Common myeloid progenitor, CD34-positive (primary cell): ENCODE results near the gene HACD4.

ENCODE experiments used
- CTCF ChIA-PET: fragments of 350-600 bp; sonication (Branson Sonifier 250); formaldehyde crosslinking; loops from one replicate; lab custom pipeline; 2021; ENCODE audit warnings: antibody characterized with exemption; lab: Charles Lee
- POLR2A ChIA-PET: fragments of 350-600 bp; sonication (Branson Sonifier 250); formaldehyde crosslinking; loops from one replicate; lab custom pipeline; 2021; ENCODE audit warnings: antibody characterized with exemption; lab: Charles Lee
- DNase-seq, 3 donors: peaks; one replicate each; pipeline versions ENCODE4 v3.0.0 to v3.0.0-alpha.2; 2013
- H3K27ac ChIP-seq, 2 experiments: 1 replicate in 1 of 2; 2 replicates in 1 of 2; pipeline ENCODE4 v1.7.0; 2013; ENCODE audit warnings: inconsistent platforms in 2 of 2, low read length in 2 of 2, mild to moderate bottlenecking in 2 of 2, low read depth in 1 of 2, moderate library complexity in 1 of 2; ENCODE audit not compliant: severe bottlenecking in 2 of 2, insufficient read depth in 1 of 2, poor library complexity in 1 of 2
- H3K27me3 ChIP-seq, 5 experiments: replicated peaks in 2 of 5; 1 replicate in 3 of 5; 2 replicates in 2 of 5; pipeline versions ENCODE4 v1.6.1 to v1.7.0; 2013; ENCODE audit warnings: low read length in 4 of 5, mild to moderate bottlenecking in 2 of 5, moderate library complexity in 2 of 5, inconsistent platforms in 1 of 5; ENCODE audit not compliant: insufficient read depth in 5 of 5, control insufficient read depth in 4 of 5
- H3K36me3 ChIP-seq, 4 experiments: 1 replicate in 2 of 4; 2 replicates in 2 of 4; pipeline versions ENCODE4 v1.6.1 to v1.7.0; 2013; ENCODE audit warnings: low read length in 3 of 4, control low read depth in 1 of 4, mild to moderate bottlenecking in 1 of 4; ENCODE audit not compliant: control insufficient read depth in 4 of 4, insufficient read depth in 4 of 4
- H3K4me1 ChIP-seq, 4 experiments: 1 replicate in 3 of 4; 2 replicates in 1 of 4; pipeline versions ENCODE4 v1.6.1 to v1.7.1; 2013; ENCODE audit warnings: low read length in 3 of 4, mild to moderate bottlenecking in 3 of 4, control low read depth in 1 of 4, inconsistent platforms in 1 of 4, moderate library complexity in 1 of 4; ENCODE audit not compliant: control insufficient read depth in 4 of 4, insufficient read depth in 4 of 4; ENCODE audit errors: control extremely low read depth in 1 of 4
- H3K4me3 ChIP-seq, 7 experiments: 1 replicate in 4 of 7; 2 replicates in 3 of 7; pipeline versions ENCODE4 v1.5.1 to v1.7.0; 2013; ENCODE audit warnings: mild to moderate bottlenecking in 7 of 7, low read length in 6 of 7, moderate library complexity in 6 of 7, inconsistent platforms in 2 of 7, low read depth in 2 of 7, control low read depth in 1 of 7; ENCODE audit not compliant: insufficient read depth in 4 of 7, control insufficient read depth in 1 of 7; ENCODE audit errors: extremely low read depth in 1 of 7
- H3K9me3 ChIP-seq, 5 experiments: 1 replicate in 4 of 5; 2 replicates in 1 of 5; pipeline versions ENCODE4 v1.6.1 to v1.7.1; 2013; ENCODE audit warnings: low read length in 4 of 5, mild to moderate bottlenecking in 2 of 5, inconsistent platforms in 1 of 5, low read depth in 1 of 5, moderate library complexity in 1 of 5; ENCODE audit not compliant: control insufficient read depth in 4 of 5, insufficient read depth in 2 of 5; ENCODE audit errors: control extremely low read depth in 1 of 5
- WGBS: methylation state at CpG from one replicate; pipeline ENCODE4 v1.1.5; 2013; ENCODE audit not compliant: insufficient coverage; 5-methylcytosine and 5-hydroxymethylcytosine counted together

HACD4 gene

GRCh38 chr9:21070171-21070571 is 38.7 kb upstream of the HACD4 start:
- Histone ChIP-seq H3K27ac (peak overlapping the region in 1 of 2 experiments; percentile 18), H3K27me3 (no peaks in the 10 kb centered on the region), H3K4me3 (peak overlapping the region in 3 of 7 experiments; percentile 16 to 55 (median 55)), H3K36me3 (no peaks in the 10 kb centered on the region), H3K4me1 (peaks cover 2 to 13% (median 7%) of the 10 kb centered on the region in 4 experiments), H3K9me3 (no peaks in the 10 kb centered on the region)
- ChIA-PET POLR2A (no interaction called here), CTCF (interaction anchor here (1.7 to 2.1 kb wide), 2 partner anchors 8 to 23 kb away, joined by 4 to 7 read pairs; partner anchors contain the start of gene IFNB1)
- peak; percentile 38 to 84 (median 74) for DNase-seq
- 10% methylated on average over 4 of the region's 4 CpGs for WGBS

DNA sequence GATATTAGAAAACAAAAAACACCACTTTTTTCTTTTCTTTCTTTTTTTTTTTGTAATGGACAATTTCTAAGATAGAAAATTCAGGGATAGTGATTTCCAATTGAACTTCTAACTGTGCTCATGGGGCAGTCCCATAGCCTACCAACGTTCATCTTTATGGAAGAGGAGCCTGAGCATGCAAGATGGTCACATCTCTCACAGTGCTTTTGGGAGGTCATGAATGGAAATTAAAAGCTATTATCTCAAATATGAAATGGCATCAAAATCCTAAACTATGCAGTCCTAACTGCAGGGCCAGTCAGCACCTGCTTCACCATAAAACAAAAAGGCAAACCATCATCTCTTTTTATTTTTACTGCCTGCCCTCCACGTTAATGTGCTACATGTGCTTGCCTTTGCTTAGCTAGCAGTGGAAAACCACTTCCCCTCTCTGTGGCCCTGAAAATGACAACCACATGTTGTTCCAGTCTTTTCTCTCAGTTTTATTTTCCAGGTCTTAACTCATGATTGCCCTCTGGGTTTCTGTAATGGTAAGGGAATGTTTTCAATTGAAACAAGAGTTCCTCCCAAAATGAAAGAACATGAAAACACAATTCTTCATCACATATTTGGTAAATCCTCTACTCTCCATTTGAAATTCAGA is 29.6 kb upstream of the HACD4 start:
- no peak overlapping the region for H3K27ac ChIP-seq
- peak; percentile 33 to 55 (median 45) for DNase-seq
- peaks cover 0 to 3% (median 0%) of the 10 kb centered on the region in 5 experiments for H3K9me3 ChIP-seq
- H3K4me3 ChIP-seq: peak overlapping the region in 1 of 7 experiments; percentile 16
- peaks cover 8 to 14% (median 12%) of the 10 kb centered on the region in 4 experiments for H3K4me1 ChIP-seq
- ChIA-PET CTCF (interaction anchor here (1.0 to 1.9 kb wide), 4 partner anchors 12 to 50 kb away, joined by 3 to 4 read pairs (median 3); no protein-coding TSS in a partner anchor), POLR2A (interaction anchor here (0.6 kb wide), 1 partner anchor 602 kb away, joined by 7 read pairs; no protein-coding TSS in a partner anchor)
- no peaks in the 10 kb centered on the region for H3K27me3 ChIP-seq
- H3K36me3 ChIP-seq: no peaks in the 10 kb centered on the region
- WGBS: 50% methylated on average over 2 of the region's 2 CpGs

GRCh38 chr9:21056931-21057330 is 25.5 kb upstream of the HACD4 start:
- peaks cover 0 to 3% (median 0%) of the 10 kb centered on the region in 5 experiments for H3K9me3 ChIP-seq
- ChIA-PET CTCF (interaction anchor here (0.6 to 1.0 kb wide), 2 partner anchors 8 to 171 kb away, joined by 3 read pairs; no protein-coding TSS in a partner anchor), POLR2A (no interaction called here)
- DNase-seq: no peak
- WGBS: no CpG with 5 or more reads among the region's 1 CpG
- H3K36me3 ChIP-seq: no peaks in the 10 kb centered on the region
- H3K27me3 ChIP-seq: no peaks in the 10 kb centered on the region
- no peak overlapping the region for H3K4me3 ChIP-seq
- no peak overlapping the region for H3K27ac ChIP-seq
- peaks cover 8 to 14% (median 12%) of the 10 kb centered on the region in 4 experiments for H3K4me1 ChIP-seq

DNA sequence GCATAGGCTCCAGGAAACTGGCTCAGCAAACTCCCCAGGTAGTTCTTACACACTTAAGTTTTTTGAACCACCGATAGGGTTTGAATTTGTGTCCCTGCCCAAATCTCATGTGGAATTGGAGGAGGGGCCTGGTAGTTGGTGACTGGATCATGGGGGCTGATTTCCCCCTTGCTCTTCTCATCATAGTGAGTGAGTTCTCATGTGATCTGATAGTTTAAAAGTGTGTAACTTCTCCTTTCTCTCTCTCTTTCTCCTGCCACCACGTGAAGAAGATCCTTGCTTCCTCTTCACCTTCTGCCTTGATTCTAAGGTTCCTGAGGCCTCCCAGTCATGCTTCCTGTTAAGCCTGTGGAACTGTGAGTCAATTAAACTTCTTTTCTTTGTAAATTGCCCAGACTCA is 22.4 kb upstream of the HACD4 start:
- no CpG with 5 or more reads among the region's 2 CpGs for WGBS
- CTCF ChIA-PET: interaction anchor here (1.5 kb wide), 2 partner anchors 8 to 113 kb away, joined by 3 read pairs; no protein-coding TSS in a partner anchor

DNA sequence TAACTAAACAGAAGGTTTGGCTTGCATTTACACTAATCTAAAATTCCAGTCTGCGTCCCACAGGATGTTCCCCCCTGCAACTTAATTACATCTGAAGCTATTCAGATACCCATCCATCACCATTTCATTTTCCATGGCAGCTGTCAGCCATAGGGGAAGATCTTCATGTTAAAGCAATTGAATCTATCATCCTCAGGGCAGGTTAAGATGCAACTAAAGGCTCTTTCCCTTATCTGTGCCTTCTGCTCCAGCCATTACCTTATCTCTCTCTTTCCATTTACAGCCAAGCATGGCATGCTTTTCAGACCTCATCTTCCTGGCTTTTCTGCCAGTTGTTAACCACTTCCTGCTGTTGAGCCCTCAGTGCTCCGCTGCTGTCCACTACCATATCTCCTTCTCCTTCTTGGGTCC is 15.8 kb upstream of the HACD4 start:
- POLR2A ChIA-PET: interaction anchor here (0.7 kb wide), 1 partner anchor 34 kb away, joined by 3 read pairs; no protein-coding TSS in a partner anchor
- CTCF ChIA-PET: interaction anchor here (1.1 to 1.7 kb wide), 4 partner anchors 10 to 64 kb away, joined by 3 to 4 read pairs (median 4); no protein-coding TSS in a partner anchor
- WGBS: 17% methylated on average over 2 of the region's 2 CpGs

More for the DNA sequence above, 22.4 kb upstream of the HACD4 start:
- Histone ChIP-seq H3K27me3 (no peaks in the 10 kb centered on the region), H3K36me3 (no peaks in the 10 kb centered on the region), H3K27ac (no peak overlapping the region), H3K4me3 (no peak overlapping the region), H3K9me3 (peaks cover 0 to 3% (median 0%) of the 10 kb centered on the region in 5 experiments), H3K4me1 (no peaks in the 10 kb centered on the region)
- DNase-seq: peak in 2 of 3 donors; percentile 50 to 55
- POLR2A ChIA-PET: no interaction called here

DNA sequence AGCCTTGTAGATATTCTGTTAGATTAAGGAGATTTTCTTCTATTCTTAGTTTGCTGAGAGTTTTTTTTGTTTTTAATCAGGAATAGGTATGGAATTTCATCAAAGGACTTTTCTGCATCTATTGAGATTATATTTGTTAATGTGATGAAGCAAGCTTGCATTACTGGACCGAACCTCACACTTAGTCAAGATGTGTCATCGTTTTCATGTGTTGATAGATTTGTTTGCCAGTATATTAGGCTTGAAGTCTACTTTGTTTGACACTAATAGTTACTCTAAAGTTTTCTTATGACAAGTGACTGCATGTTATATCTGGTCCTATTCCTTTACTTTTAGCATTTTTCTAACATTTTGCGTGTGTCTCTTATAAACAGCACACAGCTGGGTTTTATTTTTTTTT is 12.4 kb upstream of the HACD4 start:
- Histone ChIP-seq H3K4me1 (peaks cover 7 to 22% (median 15%) of the 10 kb centered on the region in 4 experiments), H3K27me3 (no peaks in the 10 kb centered on the region), H3K27ac (no peak overlapping the region), H3K36me3 (no peaks in the 10 kb centered on the region), H3K9me3 (no peaks in the 10 kb centered on the region), H3K4me3 (no peak overlapping the region)
- DNase-seq: no peak
- ChIA-PET POLR2A (no interaction called here), CTCF (no interaction called here)
- 100% methylated on average over 1 of the region's 3 CpGs for WGBS

More for the DNA sequence above, 15.8 kb upstream of the HACD4 start:
- Histone ChIP-seq H3K4me1 (peaks cover 7 to 17% (median 15%) of the 10 kb centered on the region in 4 experiments), H3K4me3 (peak overlapping the region in 1 of 7 experiments; percentile 21), H3K9me3 (no peaks in the 10 kb centered on the region), H3K27me3 (no peaks in the 10 kb centered on the region), H3K27ac (no peak overlapping the region), H3K36me3 (no peaks in the 10 kb centered on the region)
- peak; percentile 48 to 91 (median 84) for DNase-seq

GRCh38 chr9:21042466-21042865 is 11.0 kb upstream of the HACD4 start:
- DNase-seq: no peak
- no peaks in the 10 kb centered on the region for H3K27me3 ChIP-seq
- H3K4me1 ChIP-seq: peaks cover 7 to 14% (median 11%) of the 10 kb centered on the region in 4 experiments
- WGBS: 94% methylated on average over 2 of the region's 4 CpGs
- H3K4me3 ChIP-seq: no peak overlapping the region
- no peaks in the 10 kb centered on the region for H3K9me3 ChIP-seq
- POLR2A ChIA-PET: interaction anchor here (0.6 kb wide), 1 partner anchor 92 kb away, joined by 3 read pairs; no protein-coding TSS in a partner anchor
- CTCF ChIA-PET: no interaction called here
- H3K27ac ChIP-seq: no peak overlapping the region
- no peaks in the 10 kb centered on the region for H3K36me3 ChIP-seq
